Effector CD4-positive, alpha-beta T cell (primary cell): ENCODE data around the gene DAZ4. TPM values are rescaled to one million over a fixed set of nuclear protein-coding genes. Genes with fewer than 3 reads are reported as not detected.
"Not testable (repeated sequence)": the region's sequence is repeated elsewhere in the genome, so short reads cannot be mapped to it uniquely, and the experiment has no call there.

ENCODE experiments used
- DNase-seq: peaks from one replicate; pipeline ENCODE4 v3.0.0-alpha.2; 2020
- total RNA-seq: gene quantifications from one replicate; lab custom pipeline; 2026; lab: John Stamatoyannopoulos, UW

DAZ4 gene, protein sequence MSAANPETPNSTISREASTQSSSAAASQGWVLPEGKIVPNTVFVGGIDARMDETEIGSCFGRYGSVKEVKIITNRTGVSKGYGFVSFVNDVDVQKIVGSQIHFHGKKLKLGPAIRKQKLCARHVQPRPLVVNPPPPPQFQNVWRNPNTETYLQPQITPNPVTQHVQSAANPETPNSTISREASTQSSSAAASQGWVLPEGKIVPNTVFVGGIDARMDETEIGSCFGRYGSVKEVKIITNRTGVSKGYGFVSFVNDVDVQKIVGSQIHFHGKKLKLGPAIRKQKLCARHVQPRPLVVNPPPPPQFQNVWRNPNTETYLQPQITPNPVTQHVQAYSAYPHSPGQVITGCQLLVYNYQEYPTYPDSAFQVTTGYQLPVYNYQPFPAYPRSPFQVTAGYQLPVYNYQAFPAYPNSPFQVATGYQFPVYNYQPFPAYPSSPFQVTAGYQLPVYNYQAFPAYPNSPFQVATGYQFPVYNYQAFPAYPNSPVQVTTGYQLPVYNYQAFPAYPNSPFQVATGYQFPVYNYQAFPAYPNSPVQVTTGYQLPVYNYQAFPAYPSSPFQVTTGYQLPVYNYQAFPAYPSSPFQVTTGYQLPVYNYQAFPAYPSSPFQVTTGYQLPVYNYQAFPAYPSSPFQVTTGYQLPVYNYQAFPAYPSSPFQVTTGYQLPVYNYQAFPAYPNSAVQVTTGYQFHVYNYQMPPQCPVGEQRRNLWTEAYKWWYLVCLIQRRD
- total RNA-seq = not detected

GRCh38 chrY:24833619-24834018, at the start of gene DAZ4:
Gene DAZ4 (plus strand): TSS chrY:24833919. CDS start chrY:24834127, 208 bp downstream.
- DNase-seq = not testable (repeated sequence)

DNA sequence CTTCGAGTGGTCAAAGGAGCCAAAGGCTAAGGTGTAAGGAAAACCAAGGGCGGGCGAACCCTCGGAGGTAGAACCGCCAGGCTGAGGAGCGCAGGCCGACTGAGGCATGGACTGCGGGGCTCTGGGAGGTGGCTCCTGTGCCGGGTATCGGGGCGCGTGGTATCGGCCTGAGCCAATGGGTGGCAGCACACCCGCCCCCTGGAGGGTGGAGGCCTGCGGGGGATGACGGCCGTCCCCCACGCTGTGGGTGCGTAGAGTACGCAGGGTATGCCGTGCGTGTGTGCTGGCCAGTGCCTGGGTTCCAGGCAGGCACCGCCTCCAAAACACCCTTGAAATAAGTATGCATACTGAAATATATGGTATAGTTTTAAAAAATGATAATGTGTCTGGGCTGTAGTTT, 20.4 kb upstream of the DAZ4 start, which contains the start of gene DAZ3:
Gene DAZ3, minus strand, starts transcription at position 101 of the 400 bp plus-strand sequence. CDS start 208 bp downstream, outside the sequence.
- DNase-seq = not testable (repeated sequence)

GRCh38 chrY:24821836-24822235, 11.9 kb upstream of the DAZ4 start:
- DNase-seq = not testable (repeated sequence)

- not testable (repeated sequence) for DNase-seq
Observed at GRCh38 chrY:24824184-24824879, 9.4 kb upstream of the DAZ4 start.

DNA sequence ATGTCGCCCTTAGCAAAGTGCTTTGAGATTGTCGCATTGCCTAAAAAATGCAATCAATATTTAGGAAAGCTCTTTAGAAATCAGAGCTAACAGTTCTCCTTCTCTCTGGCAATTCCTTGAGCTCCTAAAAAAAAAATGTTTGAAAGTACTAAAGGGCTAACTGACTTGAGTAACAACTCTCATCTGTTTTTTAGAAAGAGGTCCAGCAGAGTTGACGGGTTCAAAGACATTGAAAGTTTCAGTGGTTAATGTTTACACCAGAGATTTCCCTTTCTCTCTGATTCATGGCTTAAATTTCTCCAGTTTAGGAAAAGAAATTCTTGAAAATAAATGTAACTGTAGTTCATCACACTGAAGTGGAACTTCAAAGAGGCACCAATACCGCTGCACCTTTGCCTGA, 8.7 kb upstream of the DAZ4 start:
- not testable (repeated sequence) for DNase-seq
